ENCODE measurements around the gene ZNF598.

Gene ZNF598

GRCh38 chr16:1978476-1979120, 31.0 kb downstream of the ZNF598 start:
- TF ChIP-seq CTCF (IDR thresholded peaks at IDR 0.05), result no peak

- TF ChIP-seq CTCF (IDR thresholded peaks at IDR 0.05), result no peak
Measured at GRCh38 chr16:1977875-1978268, 31.7 kb downstream of the ZNF598 start.

GRCh38 chr16:1976951-1977874, 32.4 kb downstream of the ZNF598 start:
- no peak for TF ChIP-seq CTCF (IDR thresholded peaks at IDR 0.05)

GRCh38 chr16:1976216-1976520, 33.5 kb downstream of the ZNF598 start:
- TF ChIP-seq CTCF (IDR thresholded peaks at IDR 0.05), result no peak

DNA sequence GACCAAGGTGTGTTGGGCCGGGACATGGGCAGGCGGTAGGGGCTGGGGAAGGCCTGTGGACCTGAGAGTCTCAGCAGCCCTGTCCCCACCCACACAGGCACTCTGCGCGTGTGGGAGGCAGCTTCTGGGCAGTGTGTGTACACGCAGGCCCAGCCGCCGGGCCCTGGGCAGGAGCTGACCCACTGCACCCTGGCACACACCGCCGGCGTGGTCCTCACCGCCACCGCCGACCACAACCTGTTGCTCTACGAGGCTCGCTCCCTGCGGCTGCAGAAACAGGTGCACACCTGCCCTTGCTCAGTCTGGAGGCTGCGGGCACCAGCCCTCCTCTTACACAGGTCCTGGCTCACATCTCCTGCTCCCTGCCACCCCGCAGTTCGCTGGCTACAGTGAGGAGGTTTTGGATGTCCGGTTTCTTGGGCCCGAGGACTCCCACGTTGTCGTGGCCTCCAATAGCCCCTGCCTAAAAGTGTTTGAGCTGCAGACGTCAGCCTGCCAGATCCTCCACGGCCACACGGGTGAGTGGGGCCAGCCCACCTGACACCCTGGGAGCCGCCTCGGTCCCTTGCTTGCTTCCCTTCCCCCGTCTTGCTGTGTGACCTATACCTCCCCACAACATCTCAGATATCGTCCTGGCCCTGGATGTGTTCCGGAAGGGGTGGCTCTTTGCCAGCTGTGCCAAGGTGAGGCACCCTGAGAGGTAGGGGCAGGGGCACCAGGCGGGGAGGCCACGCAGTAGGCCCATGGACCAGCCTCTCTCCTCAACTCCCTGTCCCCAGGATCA, 34.0 kb downstream of the ZNF598 start:
- TF ChIP-seq CTCF (IDR thresholded peaks at IDR 0.05), result no peak

GRCh38 chr16:1974157-1975070, 35.2 kb downstream of the ZNF598 start:
- TF ChIP-seq CTCF (IDR thresholded peaks at IDR 0.05), result no peak
